Measurements from ENCODE around the gene HMOX2.

DNA sequence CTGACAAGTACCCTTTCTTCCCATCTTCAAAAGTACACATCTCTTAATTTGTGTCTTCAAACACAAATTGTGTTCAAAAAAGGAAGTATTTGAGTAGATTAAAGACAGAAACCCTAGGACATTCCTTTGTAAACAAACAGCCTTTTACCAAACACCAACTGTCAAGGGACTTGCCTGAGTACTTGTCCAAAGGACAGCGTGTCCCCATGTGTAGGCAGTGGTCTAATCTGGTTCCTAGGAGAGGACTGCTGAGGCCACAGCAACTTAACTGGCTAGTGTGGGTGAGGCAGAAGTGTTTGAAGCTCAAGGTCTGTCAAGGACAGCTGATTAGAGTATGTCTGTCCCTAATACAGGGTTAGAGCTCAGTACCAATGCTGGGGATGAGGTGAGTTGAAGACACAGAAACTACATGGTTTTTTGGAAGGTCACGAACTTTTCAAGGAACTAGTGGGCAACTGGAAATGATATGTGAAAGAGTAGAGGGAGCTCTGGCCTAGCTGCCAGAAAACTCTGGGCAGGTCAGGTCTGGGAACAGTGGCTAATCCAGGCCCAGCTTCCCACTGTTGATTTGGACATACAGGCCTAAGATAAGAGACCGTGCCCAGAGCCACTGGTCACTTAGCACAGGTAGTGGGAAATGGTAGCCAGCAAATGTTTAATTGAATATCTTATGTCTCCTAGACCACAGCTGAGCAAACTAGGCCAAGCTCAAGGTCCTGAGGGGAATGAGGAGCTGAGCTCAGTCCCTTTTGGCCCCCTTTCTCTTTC lies 10.1 kb downstream of the HMOX2 start:
- no peak for TF ChIP-seq POLR2A (IDR thresholded peaks at IDR 0.05; ENCODE audit: borderline replicate concordance, extremely low read depth, insufficient read depth, insufficient read length)
- TF ChIP-seq, protein P1, sequence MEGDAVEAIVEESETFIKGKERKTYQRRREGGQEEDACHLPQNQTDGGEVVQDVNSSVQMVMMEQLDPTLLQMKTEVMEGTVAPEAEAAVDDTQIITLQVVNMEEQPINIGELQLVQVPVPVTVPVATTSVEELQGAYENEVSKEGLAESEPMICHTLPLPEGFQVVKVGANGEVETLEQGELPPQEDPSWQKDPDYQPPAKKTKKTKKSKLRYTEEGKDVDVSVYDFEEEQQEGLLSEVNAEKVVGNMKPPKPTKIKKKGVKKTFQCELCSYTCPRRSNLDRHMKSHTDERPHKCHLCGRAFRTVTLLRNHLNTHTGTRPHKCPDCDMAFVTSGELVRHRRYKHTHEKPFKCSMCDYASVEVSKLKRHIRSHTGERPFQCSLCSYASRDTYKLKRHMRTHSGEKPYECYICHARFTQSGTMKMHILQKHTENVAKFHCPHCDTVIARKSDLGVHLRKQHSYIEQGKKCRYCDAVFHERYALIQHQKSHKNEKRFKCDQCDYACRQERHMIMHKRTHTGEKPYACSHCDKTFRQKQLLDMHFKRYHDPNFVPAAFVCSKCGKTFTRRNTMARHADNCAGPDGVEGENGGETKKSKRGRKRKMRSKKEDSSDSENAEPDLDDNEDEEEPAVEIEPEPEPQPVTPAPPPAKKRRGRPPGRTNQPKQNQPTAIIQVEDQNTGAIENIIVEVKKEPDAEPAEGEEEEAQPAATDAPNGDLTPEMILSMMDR (IDR thresholded peaks at IDR 0.05 in 2 of 3, conservative IDR thresholded peaks at IDR 0.05 in 1 of 3; ENCODE audit: borderline replicate concordance in 1 of 3, insufficient read depth in 1 of 3, low read depth in 2 of 3, low read length in 2 of 3), result no peak
- TF ChIP-seq, protein P2, sequence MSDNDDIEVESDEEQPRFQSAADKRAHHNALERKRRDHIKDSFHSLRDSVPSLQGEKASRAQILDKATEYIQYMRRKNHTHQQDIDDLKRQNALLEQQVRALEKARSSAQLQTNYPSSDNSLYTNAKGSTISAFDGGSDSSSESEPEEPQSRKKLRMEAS (IDR thresholded peaks at IDR 0.05), result no peak
- TF ChIP-seq, protein P3, sequence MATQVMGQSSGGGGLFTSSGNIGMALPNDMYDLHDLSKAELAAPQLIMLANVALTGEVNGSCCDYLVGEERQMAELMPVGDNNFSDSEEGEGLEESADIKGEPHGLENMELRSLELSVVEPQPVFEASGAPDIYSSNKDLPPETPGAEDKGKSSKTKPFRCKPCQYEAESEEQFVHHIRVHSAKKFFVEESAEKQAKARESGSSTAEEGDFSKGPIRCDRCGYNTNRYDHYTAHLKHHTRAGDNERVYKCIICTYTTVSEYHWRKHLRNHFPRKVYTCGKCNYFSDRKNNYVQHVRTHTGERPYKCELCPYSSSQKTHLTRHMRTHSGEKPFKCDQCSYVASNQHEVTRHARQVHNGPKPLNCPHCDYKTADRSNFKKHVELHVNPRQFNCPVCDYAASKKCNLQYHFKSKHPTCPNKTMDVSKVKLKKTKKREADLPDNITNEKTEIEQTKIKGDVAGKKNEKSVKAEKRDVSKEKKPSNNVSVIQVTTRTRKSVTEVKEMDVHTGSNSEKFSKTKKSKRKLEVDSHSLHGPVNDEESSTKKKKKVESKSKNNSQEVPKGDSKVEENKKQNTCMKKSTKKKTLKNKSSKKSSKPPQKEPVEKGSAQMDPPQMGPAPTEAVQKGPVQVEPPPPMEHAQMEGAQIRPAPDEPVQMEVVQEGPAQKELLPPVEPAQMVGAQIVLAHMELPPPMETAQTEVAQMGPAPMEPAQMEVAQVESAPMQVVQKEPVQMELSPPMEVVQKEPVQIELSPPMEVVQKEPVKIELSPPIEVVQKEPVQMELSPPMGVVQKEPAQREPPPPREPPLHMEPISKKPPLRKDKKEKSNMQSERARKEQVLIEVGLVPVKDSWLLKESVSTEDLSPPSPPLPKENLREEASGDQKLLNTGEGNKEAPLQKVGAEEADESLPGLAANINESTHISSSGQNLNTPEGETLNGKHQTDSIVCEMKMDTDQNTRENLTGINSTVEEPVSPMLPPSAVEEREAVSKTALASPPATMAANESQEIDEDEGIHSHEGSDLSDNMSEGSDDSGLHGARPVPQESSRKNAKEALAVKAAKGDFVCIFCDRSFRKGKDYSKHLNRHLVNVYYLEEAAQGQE (IDR thresholded peaks at IDR 0.05; ENCODE audit: low read depth), result no peak
- TF ChIP-seq POLR2AphosphoS5 (IDR thresholded peaks at IDR 0.05; ENCODE audit: low read depth, low read length), result no peak
- no peak for TF ChIP-seq EZH2 (IDR thresholded peaks at IDR 0.05)
- no peak for TF ChIP-seq RAD21 (IDR thresholded peaks at IDR 0.05; ENCODE audit: low read depth)
- no peak for TF ChIP-seq EZH2phosphoT487 (IDR thresholded peaks at IDR 0.05; ENCODE audit: borderline replicate concordance)
- no peak for TF ChIP-seq EGR1 (IDR thresholded peaks at IDR 0.05; ENCODE audit: low read depth)
- no peak for TF ChIP-seq CEBPB (IDR thresholded peaks at IDR 0.05; ENCODE audit: low read depth)
- no peak for TF ChIP-seq ZNF274 (IDR thresholded peaks at IDR 0.05; ENCODE audit: low read depth, low read length)
- no peak for TF ChIP-seq YY1 (IDR thresholded peaks at IDR 0.05; ENCODE audit: extremely low read depth, insufficient replicate concordance, low read depth, low read length)

Data from HCT116 (cell line).